GM08714 (cell line): ENCODE results near the gene CROCC2.

Source experiments
- H3K4me3 ChIP-seq: fragments of 200-500 bp; sonication (Bioruptor generic); 2 replicates; pipeline ENCODE4 v1.5.1; 2014; ENCODE audit warnings: mild to moderate bottlenecking, low read length, inconsistent platforms
- ZNF274 ChIP-seq: IDR thresholded peaks from 2 replicates; pipeline ENCODE4 v1.6.1; 2012; ENCODE audit warnings: mild to moderate bottlenecking, low read depth, low read length

CROCC2 gene

GRCh38 chr2:240903191-240904060 lies 2.7 kb upstream of the CROCC2 start:
- H3K4me3 ChIP-seq: no peak overlapping the region
- TF ChIP-seq ZNF274: no peak

GRCh38 chr2:240904216-240905175 lies 1.6 kb upstream of the CROCC2 start:
- no peak for TF ChIP-seq ZNF274
- H3K4me3 ChIP-seq: no peak overlapping the region

DNA sequence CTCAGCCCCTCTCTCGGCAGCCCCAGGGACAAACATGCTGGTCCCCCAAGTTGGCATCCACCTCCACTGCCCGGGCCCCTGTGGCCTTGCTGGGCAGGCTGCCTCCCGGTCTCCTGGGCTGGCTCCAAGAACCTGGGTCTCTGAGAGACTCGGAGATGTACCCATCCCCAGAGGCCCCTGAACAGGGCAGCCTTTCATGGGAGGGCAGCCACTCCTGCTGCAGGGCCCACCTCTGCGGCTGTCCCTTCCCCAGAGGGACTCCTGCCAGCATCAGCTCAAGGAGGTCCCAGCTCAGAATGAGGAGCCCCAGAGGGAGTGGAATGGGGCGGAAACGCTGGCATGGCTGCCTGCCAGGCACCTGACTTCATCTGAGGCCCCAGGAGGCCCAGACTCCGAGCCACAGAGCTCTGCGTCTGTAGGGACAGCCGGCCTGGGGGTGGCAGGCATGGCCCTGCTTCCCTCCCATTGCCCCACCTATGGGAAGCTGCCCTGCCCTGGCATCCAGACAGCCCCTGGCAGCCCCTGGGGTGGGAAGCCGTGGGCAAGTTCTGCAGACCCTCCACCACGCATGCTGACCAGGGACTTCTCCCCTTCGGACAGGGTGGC lies 857 bp upstream of the CROCC2 start:
- no peak for TF ChIP-seq ZNF274

GRCh38 chr2:240906911-240907590 lies 915 bp downstream of the CROCC2 start:
- TF ChIP-seq ZNF274: no peak

More for the DNA sequence above, 857 bp upstream of the CROCC2 start:
- no peak overlapping the region for H3K4me3 ChIP-seq

DNA sequence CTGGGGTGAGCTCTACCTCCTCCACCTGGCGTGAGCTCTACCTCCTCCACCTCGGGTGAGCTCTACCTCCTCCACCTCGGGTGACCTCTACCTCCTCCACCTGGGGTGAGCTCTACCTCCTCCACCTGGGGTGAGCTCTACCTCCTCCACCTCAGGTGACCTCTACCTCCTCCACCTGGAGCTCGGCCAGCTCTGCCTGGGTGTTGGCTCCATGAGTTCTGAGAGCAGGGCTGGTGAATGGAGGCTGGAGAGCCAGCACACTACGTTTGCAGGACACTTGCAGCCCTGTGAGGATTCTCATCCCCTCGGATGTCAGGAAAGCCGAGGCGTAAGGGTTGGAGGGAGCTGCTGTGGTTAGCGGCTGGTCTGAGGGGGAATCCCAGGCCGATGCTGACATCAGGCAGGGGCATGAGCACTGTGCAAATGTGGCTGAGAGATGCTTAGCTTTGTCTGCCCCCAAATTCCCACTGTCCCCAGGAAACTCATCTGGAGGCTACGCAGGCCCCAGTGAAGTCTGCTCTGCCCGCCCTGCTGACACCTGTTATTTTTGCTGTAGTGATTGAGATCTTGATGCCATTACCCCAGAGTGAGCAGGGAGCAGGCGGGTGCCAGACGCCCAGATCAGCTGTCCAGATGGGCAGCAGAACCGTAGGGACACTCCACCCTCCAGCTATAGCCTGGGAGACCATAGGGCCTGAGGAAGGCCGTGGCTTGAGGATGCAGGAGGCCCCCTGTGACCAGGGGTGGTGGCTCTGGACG lies 3.3 kb downstream of the CROCC2 start:
- TF ChIP-seq ZNF274: no peak
- no peak overlapping the region for H3K4me3 ChIP-seq

More at GRCh38 chr2:240906911-240907590, 915 bp downstream of the CROCC2 start:
- H3K4me3 ChIP-seq: no peak overlapping the region

DNA sequence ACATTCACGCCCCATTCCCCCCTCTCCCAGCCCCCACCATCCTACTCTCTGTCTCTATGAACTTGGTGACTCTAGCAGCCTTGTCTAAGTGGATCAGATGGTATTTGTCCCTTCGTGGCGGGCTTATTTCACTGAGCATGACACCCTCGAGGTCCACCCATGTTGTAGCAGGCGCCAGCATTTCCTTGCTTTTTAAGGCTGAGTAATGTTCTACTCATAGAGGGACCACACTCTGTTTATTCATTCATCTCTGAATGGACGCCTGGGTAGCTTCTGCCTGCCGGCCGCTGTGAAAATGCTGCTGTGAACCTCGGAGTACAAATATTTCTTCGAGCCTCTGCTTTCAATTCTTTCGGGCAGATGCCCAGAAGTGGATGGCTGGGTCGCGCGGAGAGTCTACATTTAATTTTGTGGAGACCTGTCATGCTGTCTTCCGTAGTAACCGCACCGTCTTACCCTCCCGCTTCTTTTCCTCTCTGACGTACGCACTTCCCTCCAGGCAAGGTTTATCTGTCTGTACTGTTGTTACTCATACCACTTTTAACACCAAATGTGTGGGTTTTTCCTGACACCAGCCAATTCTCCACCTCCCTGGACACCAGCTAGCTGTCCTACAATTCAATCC lies 5.6 kb downstream of the CROCC2 start:
- no peak overlapping the region for H3K4me3 ChIP-seq
- TF ChIP-seq ZNF274: no peak

DNA sequence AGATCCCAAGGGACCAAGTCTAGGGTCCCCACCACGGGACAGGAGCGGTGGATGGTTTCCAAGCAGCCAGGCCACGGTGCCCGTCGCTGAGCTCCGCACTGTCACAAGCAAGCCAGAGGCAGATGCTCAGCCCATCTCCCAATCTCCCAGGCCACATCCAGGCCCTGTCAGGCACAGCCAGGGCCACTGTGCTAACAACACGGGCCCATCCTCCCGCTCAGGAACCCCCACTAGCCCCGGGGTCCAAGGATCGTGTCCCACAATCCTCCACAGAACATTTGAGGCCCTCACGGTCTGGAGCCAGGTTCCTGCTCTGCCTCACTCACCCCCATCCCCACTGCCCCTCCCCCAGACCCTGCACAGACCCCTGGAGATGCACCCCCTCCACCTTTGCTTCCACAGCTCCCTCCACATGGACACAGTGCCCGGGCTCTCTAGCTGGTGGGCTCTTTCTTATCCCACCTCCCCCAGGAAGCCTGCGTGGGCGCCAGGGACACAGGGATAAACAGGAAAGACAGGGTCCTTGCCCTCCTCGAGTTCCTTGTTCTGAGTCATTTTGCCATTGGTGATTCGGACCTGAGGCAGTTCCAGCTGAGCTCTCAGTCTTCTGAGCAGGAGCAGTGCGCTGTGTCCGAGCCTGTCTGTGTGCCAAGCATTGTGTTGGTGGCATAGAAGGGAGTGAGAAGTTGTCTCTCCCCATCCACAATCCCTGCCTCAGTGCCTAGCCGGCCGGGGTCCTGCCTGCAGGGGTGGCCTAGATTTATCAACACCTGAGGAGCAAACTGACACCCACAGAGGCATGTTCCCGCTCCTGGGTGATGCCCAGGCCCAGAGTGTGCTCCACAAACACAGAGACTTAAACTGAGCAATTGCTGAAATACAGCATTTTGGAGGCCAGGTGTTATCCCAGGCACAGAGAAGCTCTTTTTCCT lies 7.0 kb downstream of the CROCC2 start:
- no peak for TF ChIP-seq ZNF274
- H3K4me3 ChIP-seq: no peak overlapping the region

- H3K4me3 ChIP-seq: no peak overlapping the region
- no peak for TF ChIP-seq ZNF274
These were observed 7.9 kb downstream of the CROCC2 start for GRCh38 chr2:240913810-240914644.

GRCh38 chr2:240914645-240915525 lies 8.7 kb downstream of the CROCC2 start:
- no peak overlapping the region for H3K4me3 ChIP-seq
- TF ChIP-seq ZNF274: no peak
